NT2/D1 (cell line): Measurements from ENCODE around the gene HS3ST5.

ENCODE experiments used
- DNase-seq: peaks from one replicate; pipeline ENCODE4 v3.0.0-alpha.2; 2011; ENCODE audit warnings: low read depth, low spot score
- H3K27me3 ChIP-seq: 2 replicates; pipeline ENCODE4 v1.6.0; 2011; ENCODE audit warnings: mild to moderate bottlenecking; ENCODE audit not compliant: insufficient read length, insufficient read depth
- H3K36me3 ChIP-seq: 2 replicates; pipeline ENCODE4 v1.6.1; 2011; ENCODE audit warnings: mild to moderate bottlenecking, low read length, mixed read lengths; ENCODE audit not compliant: insufficient read depth, insufficient read length
- H3K4me1 ChIP-seq: 2 replicates; pipeline ENCODE4 v1.5.1; 2011; ENCODE audit not compliant: insufficient read depth, insufficient read length
- H3K4me3 ChIP-seq: 2 replicates; pipeline ENCODE4 v1.5.1; 2011; ENCODE audit warnings: low read depth; ENCODE audit not compliant: insufficient read length
- H3K9ac ChIP-seq: 2 replicates; pipeline ENCODE4 v1.6.0; 2011; ENCODE audit warnings: low read depth; ENCODE audit not compliant: insufficient read length
- H3K9me3 ChIP-seq: 2 replicates; pipeline ENCODE4 v1.5.1; 2011; ENCODE audit warnings: mild to moderate bottlenecking, low read length; ENCODE audit not compliant: insufficient read depth
- SUZ12 ChIP-seq: IDR thresholded peaks from 2 replicates; pipeline ENCODE4 v1.6.1; 2011; ENCODE audit not compliant: insufficient read length, insufficient read depth; ENCODE audit errors: extremely low read depth
- YY1 ChIP-seq: IDR thresholded peaks from 2 replicates; pipeline ENCODE4 v1.6.1; 2011; ENCODE audit not compliant: insufficient read length, insufficient read depth
- ZNF274 ChIP-seq: IDR thresholded peaks from 2 replicates; pipeline ENCODE4 v1.6.1; 2011; ENCODE audit warnings: mild to moderate bottlenecking, low read depth, low read length

Gene HS3ST5

GRCh38 chr6:114135363-114135971 lies 207.4 kb downstream of the HS3ST5 start:
- H3K9me3 ChIP-seq = no peaks in the 10 kb centered on the region
- DNase-seq = no peak
- no peak overlapping the region for H3K9ac ChIP-seq
- no peaks in the 10 kb centered on the region for H3K27me3 ChIP-seq
- no peaks in the 10 kb centered on the region for H3K4me1 ChIP-seq
- H3K4me3 ChIP-seq = no peak overlapping the region
- H3K36me3 ChIP-seq = no peaks in the 10 kb centered on the region
- TF ChIP-seq ZNF274 = peak; percentile 50; the same call in 1 of the 2 replicates
- no peak for TF ChIP-seq SUZ12

- no peak for DNase-seq
- TF ChIP-seq ZNF274 = no peak
- no peak for TF ChIP-seq SUZ12
- TF ChIP-seq YY1 = no peak
Measured at GRCh38 chr6:114133816-114134215, 209.0 kb downstream of the HS3ST5 start.

GRCh38 chr6:114131945-114132344 lies 210.9 kb downstream of the HS3ST5 start:
- Histone ChIP-seq H3K9me3 (no peaks in the 10 kb centered on the region), H3K9ac (no peak overlapping the region), H3K27me3 (no peaks in the 10 kb centered on the region), H3K36me3 (no peaks in the 10 kb centered on the region), H3K4me3 (no peak overlapping the region), H3K4me1 (no peaks in the 10 kb centered on the region)
- no peak for DNase-seq
- TF ChIP-seq SUZ12 (no peak), ZNF274 (no peak), YY1 (no peak)

More at GRCh38 chr6:114133816-114134215, 209.0 kb downstream of the HS3ST5 start:
- Histone ChIP-seq H3K27me3 (no peaks in the 10 kb centered on the region), H3K36me3 (no peaks in the 10 kb centered on the region), H3K4me1 (no peaks in the 10 kb centered on the region), H3K9ac (no peak overlapping the region), H3K4me3 (no peak overlapping the region), H3K9me3 (no peaks in the 10 kb centered on the region)

- Histone ChIP-seq H3K9ac (no peak overlapping the region), H3K9me3 (no peaks in the 10 kb centered on the region), H3K4me1 (no peaks in the 10 kb centered on the region), H3K4me3 (no peak overlapping the region), H3K27me3 (no peaks in the 10 kb centered on the region), H3K36me3 (no peaks in the 10 kb centered on the region)
- TF ChIP-seq SUZ12 (no peak), YY1 (no peak), ZNF274 (no peak)
- no peak for DNase-seq
Measured at GRCh38 chr6:114125576-114125975, 217.2 kb downstream of the HS3ST5 start.

GRCh38 chr6:114121913-114122662 lies 220.7 kb downstream of the HS3ST5 start:
- Histone ChIP-seq H3K27me3 (no peaks in the 10 kb centered on the region), H3K4me3 (no peak overlapping the region), H3K36me3 (no peaks in the 10 kb centered on the region), H3K9me3 (no peaks in the 10 kb centered on the region), H3K4me1 (no peaks in the 10 kb centered on the region), H3K9ac (no peak overlapping the region)
- TF ChIP-seq ZNF274 (no peak), YY1 (no peak), SUZ12 (no peak)
- no peak for DNase-seq

- Histone ChIP-seq H3K36me3 (no peaks in the 10 kb centered on the region), H3K9me3 (no peaks in the 10 kb centered on the region), H3K27me3 (no peaks in the 10 kb centered on the region), H3K4me3 (no peak overlapping the region), H3K4me1 (no peaks in the 10 kb centered on the region), H3K9ac (no peak overlapping the region)
- DNase-seq = no peak
- TF ChIP-seq SUZ12 = no peak
- no peak for TF ChIP-seq ZNF274
- TF ChIP-seq YY1 = no peak
Measured at GRCh38 chr6:114119056-114119455, 223.8 kb downstream of the HS3ST5 start.

GRCh38 chr6:114115652-114116051 lies 227.2 kb downstream of the HS3ST5 start:
- TF ChIP-seq SUZ12 (no peak), YY1 (no peak), ZNF274 (no peak)
- H3K9me3 ChIP-seq = no peaks in the 10 kb centered on the region
- H3K9ac ChIP-seq = no peak overlapping the region
- no peaks in the 10 kb centered on the region for H3K4me1 ChIP-seq
- no peaks in the 10 kb centered on the region for H3K36me3 ChIP-seq
- no peak for DNase-seq
- no peak overlapping the region for H3K4me3 ChIP-seq
- H3K27me3 ChIP-seq = no peaks in the 10 kb centered on the region
